ENCODE results near the gene NTRK1. TPM values are rescaled to one million over a fixed set of nuclear protein-coding genes. Genes with fewer than 3 reads are reported as not detected.

NTRK1 gene
- total and polyA plus RNA-seq, 4 donors, result 0.13 to 0.17 (median 0.14) TPM

DNA sequence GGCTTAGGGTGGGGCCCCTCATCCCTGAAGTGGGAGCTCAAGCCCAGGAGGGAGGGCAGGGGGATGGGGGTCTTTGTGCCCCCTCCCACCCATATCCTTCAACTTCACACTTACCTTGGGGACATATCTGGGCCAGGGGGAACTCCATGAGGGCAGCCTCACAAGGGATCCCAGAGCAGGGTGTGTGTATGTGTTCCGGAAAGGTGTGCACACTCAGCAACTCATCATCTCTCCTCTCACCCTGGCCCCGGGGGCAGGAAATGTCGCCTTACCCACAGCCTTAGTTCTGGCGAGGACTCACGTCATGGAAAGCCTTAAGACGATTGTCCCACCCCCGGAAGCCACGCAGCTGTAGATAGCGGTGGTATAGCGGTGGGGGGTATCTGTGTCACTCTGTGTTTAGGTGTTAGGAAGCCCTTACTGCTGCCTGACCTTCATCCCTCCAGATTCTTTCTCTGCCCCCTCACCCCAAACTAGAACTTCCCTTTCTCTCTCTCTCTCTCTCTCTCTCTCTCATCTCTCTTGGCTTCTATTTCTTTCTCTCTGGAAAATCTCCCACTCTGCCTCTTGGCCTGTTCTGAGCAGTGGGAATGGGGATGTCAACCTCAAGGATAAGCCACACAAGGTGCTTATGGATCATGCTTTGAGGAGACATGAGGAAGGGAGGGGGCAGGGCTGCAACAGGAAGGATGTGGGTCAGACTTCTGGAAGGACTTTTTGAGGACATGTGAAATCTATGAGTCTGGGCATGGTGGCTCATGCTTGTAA is 43.9 kb upstream of the NTRK1 start, which contains the start of gene SH2D2A:
TSS of gene SH2D2A (minus strand) at position 288 of the 768 bp plus-strand sequence. CDS start at position 148, 140 bp downstream.
- peak within 1 kb of the TSS; percentile 49 to 66 for H3K9ac ChIP-seq (ENCODE audit: low read depth in 1 of 2, low read length in 2 of 2)
- DNase-seq (ENCODE audit: low spot score), result no peak
- peaks cover 0 to 3% (median 0%) of the 10 kb centered on the region in 4 donors for H3K27me3 ChIP-seq (ENCODE audit: control insufficient read depth in 4 of 4, insufficient read depth in 4 of 4, low read length in 3 of 4)
- H3K4me1 ChIP-seq (ENCODE audit: control insufficient read depth in 4 of 4, insufficient read depth in 4 of 4, low read length in 3 of 4), result peaks cover 3 to 8% (median 6%) of the 10 kb centered on the region in 4 donors
- H3K9me3 ChIP-seq (ENCODE audit: control insufficient read depth in 4 of 4, low read length in 3 of 4), result no peaks in the 10 kb centered on the region
- H3K4me3 ChIP-seq (ENCODE audit: low read depth in 1 of 3, low read length in 3 of 3), result peak within 1 kb of the TSS in 1 of 3 donors; percentile 28
- WGBS, result 41% methylated on average over 10 of the region's 10 CpGs
- peak within 1 kb of the TSS; percentile 66 to 84 for H3K27ac ChIP-seq (ENCODE audit: low read depth in 1 of 2, low read length in 2 of 2)
- TF ChIP-seq NR2F2 (IDR thresholded peaks at IDR 0.05), result peak; percentile 57
- TF ChIP-seq, protein P1, sequence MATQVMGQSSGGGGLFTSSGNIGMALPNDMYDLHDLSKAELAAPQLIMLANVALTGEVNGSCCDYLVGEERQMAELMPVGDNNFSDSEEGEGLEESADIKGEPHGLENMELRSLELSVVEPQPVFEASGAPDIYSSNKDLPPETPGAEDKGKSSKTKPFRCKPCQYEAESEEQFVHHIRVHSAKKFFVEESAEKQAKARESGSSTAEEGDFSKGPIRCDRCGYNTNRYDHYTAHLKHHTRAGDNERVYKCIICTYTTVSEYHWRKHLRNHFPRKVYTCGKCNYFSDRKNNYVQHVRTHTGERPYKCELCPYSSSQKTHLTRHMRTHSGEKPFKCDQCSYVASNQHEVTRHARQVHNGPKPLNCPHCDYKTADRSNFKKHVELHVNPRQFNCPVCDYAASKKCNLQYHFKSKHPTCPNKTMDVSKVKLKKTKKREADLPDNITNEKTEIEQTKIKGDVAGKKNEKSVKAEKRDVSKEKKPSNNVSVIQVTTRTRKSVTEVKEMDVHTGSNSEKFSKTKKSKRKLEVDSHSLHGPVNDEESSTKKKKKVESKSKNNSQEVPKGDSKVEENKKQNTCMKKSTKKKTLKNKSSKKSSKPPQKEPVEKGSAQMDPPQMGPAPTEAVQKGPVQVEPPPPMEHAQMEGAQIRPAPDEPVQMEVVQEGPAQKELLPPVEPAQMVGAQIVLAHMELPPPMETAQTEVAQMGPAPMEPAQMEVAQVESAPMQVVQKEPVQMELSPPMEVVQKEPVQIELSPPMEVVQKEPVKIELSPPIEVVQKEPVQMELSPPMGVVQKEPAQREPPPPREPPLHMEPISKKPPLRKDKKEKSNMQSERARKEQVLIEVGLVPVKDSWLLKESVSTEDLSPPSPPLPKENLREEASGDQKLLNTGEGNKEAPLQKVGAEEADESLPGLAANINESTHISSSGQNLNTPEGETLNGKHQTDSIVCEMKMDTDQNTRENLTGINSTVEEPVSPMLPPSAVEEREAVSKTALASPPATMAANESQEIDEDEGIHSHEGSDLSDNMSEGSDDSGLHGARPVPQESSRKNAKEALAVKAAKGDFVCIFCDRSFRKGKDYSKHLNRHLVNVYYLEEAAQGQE (IDR thresholded peaks at IDR 0.05), result no peak
- peak in 1 of 2 donors; percentile 74 for TF ChIP-seq GABPA (IDR thresholded peaks at IDR 0.05 in 1 of 2, conservative IDR thresholded peaks at IDR 0.05 in 1 of 2)
- TF ChIP-seq RXRA (IDR thresholded peaks at IDR 0.05), result peak in 1 of 2 donors; percentile 4
- peak; percentile 37 for TF ChIP-seq SP1 (IDR thresholded peaks at IDR 0.05)
- no peaks in the 10 kb centered on the region for H3K36me3 ChIP-seq (ENCODE audit: control insufficient read depth in 4 of 4, insufficient read depth in 3 of 4, low read depth in 1 of 4, low read length in 3 of 4)

DNA sequence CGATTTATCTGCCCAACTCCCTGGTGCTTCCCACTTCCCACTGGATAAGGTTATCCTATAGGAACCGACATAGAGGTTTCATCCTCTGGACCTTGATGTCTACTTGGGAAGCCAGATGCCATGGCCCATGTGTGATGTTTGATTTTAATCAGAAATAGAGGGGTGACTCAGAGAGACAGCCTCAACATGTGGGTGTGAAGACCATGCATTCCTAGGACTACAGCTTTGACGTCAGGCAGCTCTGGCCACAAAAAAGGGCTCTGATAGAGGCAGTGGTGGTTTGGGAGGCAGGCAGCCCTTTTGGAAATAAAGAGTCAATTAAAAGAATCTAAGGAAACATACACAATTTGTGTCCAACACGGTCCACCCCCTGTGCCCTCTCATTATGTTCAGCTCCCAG is 38.9 kb upstream of the NTRK1 start:
- H3K36me3 ChIP-seq (ENCODE audit: control insufficient read depth in 4 of 4, insufficient read depth in 3 of 4, low read depth in 1 of 4, low read length in 3 of 4), result no peaks in the 10 kb centered on the region
- TF ChIP-seq NR2F2 (IDR thresholded peaks at IDR 0.05), result no peak
- TF ChIP-seq HNF4G (IDR thresholded peaks at IDR 0.05), result no peak
- TF ChIP-seq, protein P2, sequence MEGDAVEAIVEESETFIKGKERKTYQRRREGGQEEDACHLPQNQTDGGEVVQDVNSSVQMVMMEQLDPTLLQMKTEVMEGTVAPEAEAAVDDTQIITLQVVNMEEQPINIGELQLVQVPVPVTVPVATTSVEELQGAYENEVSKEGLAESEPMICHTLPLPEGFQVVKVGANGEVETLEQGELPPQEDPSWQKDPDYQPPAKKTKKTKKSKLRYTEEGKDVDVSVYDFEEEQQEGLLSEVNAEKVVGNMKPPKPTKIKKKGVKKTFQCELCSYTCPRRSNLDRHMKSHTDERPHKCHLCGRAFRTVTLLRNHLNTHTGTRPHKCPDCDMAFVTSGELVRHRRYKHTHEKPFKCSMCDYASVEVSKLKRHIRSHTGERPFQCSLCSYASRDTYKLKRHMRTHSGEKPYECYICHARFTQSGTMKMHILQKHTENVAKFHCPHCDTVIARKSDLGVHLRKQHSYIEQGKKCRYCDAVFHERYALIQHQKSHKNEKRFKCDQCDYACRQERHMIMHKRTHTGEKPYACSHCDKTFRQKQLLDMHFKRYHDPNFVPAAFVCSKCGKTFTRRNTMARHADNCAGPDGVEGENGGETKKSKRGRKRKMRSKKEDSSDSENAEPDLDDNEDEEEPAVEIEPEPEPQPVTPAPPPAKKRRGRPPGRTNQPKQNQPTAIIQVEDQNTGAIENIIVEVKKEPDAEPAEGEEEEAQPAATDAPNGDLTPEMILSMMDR (IDR thresholded peaks at IDR 0.05; ENCODE audit: low read depth, low read length, missing input control), result no peak
- no peak for TF ChIP-seq EGR1 (IDR thresholded peaks at IDR 0.05; ENCODE audit: low read depth in 2 of 2)
- TF ChIP-seq, protein P3, sequence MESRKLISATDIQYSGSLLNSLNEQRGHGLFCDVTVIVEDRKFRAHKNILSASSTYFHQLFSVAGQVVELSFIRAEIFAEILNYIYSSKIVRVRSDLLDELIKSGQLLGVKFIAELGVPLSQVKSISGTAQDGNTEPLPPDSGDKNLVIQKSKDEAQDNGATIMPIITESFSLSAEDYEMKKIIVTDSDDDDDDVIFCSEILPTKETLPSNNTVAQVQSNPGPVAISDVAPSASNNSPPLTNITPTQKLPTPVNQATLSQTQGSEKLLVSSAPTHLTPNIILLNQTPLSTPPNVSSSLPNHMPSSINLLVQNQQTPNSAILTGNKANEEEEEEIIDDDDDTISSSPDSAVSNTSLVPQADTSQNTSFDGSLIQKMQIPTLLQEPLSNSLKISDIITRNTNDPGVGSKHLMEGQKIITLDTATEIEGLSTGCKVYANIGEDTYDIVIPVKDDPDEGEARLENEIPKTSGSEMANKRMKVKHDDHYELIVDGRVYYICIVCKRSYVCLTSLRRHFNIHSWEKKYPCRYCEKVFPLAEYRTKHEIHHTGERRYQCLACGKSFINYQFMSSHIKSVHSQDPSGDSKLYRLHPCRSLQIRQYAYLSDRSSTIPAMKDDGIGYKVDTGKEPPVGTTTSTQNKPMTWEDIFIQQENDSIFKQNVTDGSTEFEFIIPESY (IDR thresholded peaks at IDR 0.05), result no peak
- no peak for TF ChIP-seq SP1 (IDR thresholded peaks at IDR 0.05)
- TF ChIP-seq FOXA2 (IDR thresholded peaks at IDR 0.05), result no peak
- TF ChIP-seq RXRA (IDR thresholded peaks at IDR 0.05), result no peak
- no peak for TF ChIP-seq JUND (IDR thresholded peaks at IDR 0.05)
- TF ChIP-seq YY1 (IDR thresholded peaks at IDR 0.05), result no peak
- TF ChIP-seq GABPA (IDR thresholded peaks at IDR 0.05 in 1 of 2, conservative IDR thresholded peaks at IDR 0.05 in 1 of 2), result no peak
- TF ChIP-seq, protein P4, sequence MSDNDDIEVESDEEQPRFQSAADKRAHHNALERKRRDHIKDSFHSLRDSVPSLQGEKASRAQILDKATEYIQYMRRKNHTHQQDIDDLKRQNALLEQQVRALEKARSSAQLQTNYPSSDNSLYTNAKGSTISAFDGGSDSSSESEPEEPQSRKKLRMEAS (IDR thresholded peaks at IDR 0.05), result no peak
- TF ChIP-seq HNF4A (conservative IDR thresholded peaks at IDR 0.05), result no peak
- TF ChIP-seq, protein P1 (IDR thresholded peaks at IDR 0.05), result no peak
- WGBS, result 70% methylated on average over 4 of the region's 4 CpGs

More for the DNA sequence above, 38.9 kb upstream of the NTRK1 start:
- H3K9ac ChIP-seq (ENCODE audit: low read depth in 1 of 2, low read length in 2 of 2), result no peak overlapping the region
- H3K27ac ChIP-seq (ENCODE audit: low read depth in 1 of 2, low read length in 2 of 2), result no peak overlapping the region
- peaks cover 0 to 4% (median 0%) of the 10 kb centered on the region in 4 donors for H3K27me3 ChIP-seq (ENCODE audit: control insufficient read depth in 4 of 4, insufficient read depth in 4 of 4, low read length in 3 of 4)
- no peaks in the 10 kb centered on the region for H3K4me1 ChIP-seq (ENCODE audit: control insufficient read depth in 4 of 4, insufficient read depth in 4 of 4, low read length in 3 of 4)
- no peaks in the 10 kb centered on the region for H3K9me3 ChIP-seq (ENCODE audit: control insufficient read depth in 4 of 4, low read length in 3 of 4)
- no peak overlapping the region for H3K4me3 ChIP-seq (ENCODE audit: low read depth in 1 of 3, low read length in 3 of 3)
- no peak for DNase-seq (ENCODE audit: low spot score)

Measured in liver (tissue), 9 donors.